K562 (cell line): Measurements from ENCODE around the gene RUNDC3A. TPM values are rescaled to one million over a fixed set of nuclear protein-coding genes. Genes with fewer than 3 reads are reported as not detected.
A peak's percentile ranks its signal among the peaks of the same experiment; 100 is the strongest.

ENCODE experiments used
- polyA plus RNA-seq, 8 experiments: library from polyadenylated mRNA; depleted of rRNA in 4 of 8; stranded (reverse) in 5 of 8; unstranded in 3 of 8; fragments of >200 nt; fragmentation: Nextera tagmentation in 2 of 8; fragmentation: Illumina TruSeq in 1 of 8; extraction: Ambion mirVana in 2 of 8; extraction: Trizol in 1 of 8; gene quantifications; 2 replicates each; pipeline versions ENCODE4 v1.2.1 to v1.2.3, GENCODE V29; 2011 to 2014; ENCODE audit warnings: inconsistent platforms in 1 of 8, missing spikeins in 1 of 8
- total RNA-seq, 7 experiments: library from RNA; depleted of rRNA in 6 of 7; stranded (reverse); fragments of >200 nt in 6 of 7; fragmentation: Illumina TruSeq in 2 of 7; extraction: Trizol in 2 of 7; gene quantifications; 2 replicates each; pipeline versions ENCODE4 v1.2.1 to v1.2.3, GENCODE V29; 2011 to 2021; ENCODE audit warnings: low replicate concordance in 1 of 7
- TF ChIP-seq, protein P1 (sequence below): fragments of 450-650 bp; IDR thresholded peaks from 2 replicates; pipeline ENCODE4 v1.6.1; 2016; ENCODE audit warnings: mild to moderate bottlenecking, moderate library complexity
- TF ChIP-seq, protein P2 (sequence below): fragments of 450-650 bp; formaldehyde crosslinking; IDR thresholded peaks from 2 replicates; pipeline ENCODE4 v1.4.0; 2020; ENCODE audit warnings: mild to moderate bottlenecking, moderate library complexity
- TF ChIP-seq, protein P3 (sequence below): fragments of 250-450 bp; sonication (Bioruptor Pico); IDR thresholded peaks from 2 replicates; pipeline ENCODE4 v1.8.0; 2021; ENCODE audit warnings: moderate library complexity, mild to moderate bottlenecking, inconsistent platforms

Gene RUNDC3A
- total and polyA plus RNA-seq, 9 of the 15 experiments (the other 6 are each of a cell fraction or from before 2014, with no cell fraction given): not detected

DNA sequence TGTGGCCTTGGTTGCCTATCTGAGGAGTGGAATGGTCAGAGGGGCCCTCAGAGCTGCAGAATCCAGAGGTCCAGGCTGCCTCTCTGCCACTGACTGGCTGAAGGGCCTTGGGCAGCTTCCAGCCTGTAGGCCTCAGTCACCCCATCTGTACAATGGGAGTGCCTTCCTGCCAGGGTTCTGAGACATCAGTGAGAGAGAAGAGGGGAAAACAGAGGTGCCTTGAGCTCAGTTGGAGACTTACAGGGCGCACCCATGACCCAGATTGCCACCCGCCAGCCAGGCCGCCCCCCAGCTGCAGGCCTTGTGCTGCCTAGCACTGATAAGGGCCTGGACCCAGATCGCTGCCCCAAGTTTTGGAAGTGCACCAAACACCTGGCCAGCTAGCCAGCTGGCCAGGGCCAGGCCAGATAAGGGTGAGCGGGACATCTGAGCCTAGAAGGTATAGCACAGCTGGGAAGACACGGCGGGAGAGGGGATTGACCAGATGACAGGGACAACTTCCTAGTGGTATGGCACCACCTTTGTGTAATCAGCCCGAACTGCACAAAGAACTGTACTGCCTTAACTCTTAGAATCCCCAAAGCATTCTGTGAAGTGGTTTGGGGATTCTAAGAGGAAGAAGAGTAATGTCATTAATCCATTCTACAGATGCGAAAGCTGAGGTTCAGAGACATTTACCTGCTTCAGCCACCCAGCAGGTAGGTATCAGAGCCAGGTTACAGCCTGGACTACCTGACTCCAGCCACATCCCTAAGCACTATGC is 41.8 kb upstream of the RUNDC3A start (continued):
- TF ChIP-seq, protein P1, sequence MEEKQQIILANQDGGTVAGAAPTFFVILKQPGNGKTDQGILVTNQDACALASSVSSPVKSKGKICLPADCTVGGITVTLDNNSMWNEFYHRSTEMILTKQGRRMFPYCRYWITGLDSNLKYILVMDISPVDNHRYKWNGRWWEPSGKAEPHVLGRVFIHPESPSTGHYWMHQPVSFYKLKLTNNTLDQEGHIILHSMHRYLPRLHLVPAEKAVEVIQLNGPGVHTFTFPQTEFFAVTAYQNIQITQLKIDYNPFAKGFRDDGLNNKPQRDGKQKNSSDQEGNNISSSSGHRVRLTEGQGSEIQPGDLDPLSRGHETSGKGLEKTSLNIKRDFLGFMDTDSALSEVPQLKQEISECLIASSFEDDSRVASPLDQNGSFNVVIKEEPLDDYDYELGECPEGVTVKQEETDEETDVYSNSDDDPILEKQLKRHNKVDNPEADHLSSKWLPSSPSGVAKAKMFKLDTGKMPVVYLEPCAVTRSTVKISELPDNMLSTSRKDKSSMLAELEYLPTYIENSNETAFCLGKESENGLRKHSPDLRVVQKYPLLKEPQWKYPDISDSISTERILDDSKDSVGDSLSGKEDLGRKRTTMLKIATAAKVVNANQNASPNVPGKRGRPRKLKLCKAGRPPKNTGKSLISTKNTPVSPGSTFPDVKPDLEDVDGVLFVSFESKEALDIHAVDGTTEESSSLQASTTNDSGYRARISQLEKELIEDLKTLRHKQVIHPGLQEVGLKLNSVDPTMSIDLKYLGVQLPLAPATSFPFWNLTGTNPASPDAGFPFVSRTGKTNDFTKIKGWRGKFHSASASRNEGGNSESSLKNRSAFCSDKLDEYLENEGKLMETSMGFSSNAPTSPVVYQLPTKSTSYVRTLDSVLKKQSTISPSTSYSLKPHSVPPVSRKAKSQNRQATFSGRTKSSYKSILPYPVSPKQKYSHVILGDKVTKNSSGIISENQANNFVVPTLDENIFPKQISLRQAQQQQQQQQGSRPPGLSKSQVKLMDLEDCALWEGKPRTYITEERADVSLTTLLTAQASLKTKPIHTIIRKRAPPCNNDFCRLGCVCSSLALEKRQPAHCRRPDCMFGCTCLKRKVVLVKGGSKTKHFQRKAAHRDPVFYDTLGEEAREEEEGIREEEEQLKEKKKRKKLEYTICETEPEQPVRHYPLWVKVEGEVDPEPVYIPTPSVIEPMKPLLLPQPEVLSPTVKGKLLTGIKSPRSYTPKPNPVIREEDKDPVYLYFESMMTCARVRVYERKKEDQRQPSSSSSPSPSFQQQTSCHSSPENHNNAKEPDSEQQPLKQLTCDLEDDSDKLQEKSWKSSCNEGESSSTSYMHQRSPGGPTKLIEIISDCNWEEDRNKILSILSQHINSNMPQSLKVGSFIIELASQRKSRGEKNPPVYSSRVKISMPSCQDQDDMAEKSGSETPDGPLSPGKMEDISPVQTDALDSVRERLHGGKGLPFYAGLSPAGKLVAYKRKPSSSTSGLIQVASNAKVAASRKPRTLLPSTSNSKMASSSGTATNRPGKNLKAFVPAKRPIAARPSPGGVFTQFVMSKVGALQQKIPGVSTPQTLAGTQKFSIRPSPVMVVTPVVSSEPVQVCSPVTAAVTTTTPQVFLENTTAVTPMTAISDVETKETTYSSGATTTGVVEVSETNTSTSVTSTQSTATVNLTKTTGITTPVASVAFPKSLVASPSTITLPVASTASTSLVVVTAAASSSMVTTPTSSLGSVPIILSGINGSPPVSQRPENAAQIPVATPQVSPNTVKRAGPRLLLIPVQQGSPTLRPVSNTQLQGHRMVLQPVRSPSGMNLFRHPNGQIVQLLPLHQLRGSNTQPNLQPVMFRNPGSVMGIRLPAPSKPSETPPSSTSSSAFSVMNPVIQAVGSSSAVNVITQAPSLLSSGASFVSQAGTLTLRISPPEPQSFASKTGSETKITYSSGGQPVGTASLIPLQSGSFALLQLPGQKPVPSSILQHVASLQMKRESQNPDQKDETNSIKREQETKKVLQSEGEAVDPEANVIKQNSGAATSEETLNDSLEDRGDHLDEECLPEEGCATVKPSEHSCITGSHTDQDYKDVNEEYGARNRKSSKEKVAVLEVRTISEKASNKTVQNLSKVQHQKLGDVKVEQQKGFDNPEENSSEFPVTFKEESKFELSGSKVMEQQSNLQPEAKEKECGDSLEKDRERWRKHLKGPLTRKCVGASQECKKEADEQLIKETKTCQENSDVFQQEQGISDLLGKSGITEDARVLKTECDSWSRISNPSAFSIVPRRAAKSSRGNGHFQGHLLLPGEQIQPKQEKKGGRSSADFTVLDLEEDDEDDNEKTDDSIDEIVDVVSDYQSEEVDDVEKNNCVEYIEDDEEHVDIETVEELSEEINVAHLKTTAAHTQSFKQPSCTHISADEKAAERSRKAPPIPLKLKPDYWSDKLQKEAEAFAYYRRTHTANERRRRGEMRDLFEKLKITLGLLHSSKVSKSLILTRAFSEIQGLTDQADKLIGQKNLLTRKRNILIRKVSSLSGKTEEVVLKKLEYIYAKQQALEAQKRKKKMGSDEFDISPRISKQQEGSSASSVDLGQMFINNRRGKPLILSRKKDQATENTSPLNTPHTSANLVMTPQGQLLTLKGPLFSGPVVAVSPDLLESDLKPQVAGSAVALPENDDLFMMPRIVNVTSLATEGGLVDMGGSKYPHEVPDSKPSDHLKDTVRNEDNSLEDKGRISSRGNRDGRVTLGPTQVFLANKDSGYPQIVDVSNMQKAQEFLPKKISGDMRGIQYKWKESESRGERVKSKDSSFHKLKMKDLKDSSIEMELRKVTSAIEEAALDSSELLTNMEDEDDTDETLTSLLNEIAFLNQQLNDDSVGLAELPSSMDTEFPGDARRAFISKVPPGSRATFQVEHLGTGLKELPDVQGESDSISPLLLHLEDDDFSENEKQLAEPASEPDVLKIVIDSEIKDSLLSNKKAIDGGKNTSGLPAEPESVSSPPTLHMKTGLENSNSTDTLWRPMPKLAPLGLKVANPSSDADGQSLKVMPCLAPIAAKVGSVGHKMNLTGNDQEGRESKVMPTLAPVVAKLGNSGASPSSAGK: no peak
- TF ChIP-seq, protein P2, sequence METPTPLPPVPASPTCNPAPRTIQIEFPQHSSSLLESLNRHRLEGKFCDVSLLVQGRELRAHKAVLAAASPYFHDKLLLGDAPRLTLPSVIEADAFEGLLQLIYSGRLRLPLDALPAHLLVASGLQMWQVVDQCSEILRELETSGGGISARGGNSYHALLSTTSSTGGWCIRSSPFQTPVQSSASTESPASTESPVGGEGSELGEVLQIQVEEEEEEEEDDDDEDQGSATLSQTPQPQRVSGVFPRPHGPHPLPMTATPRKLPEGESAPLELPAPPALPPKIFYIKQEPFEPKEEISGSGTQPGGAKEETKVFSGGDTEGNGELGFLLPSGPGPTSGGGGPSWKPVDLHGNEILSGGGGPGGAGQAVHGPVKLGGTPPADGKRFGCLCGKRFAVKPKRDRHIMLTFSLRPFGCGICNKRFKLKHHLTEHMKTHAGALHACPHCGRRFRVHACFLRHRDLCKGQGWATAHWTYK (CRISPR knock-in tag): no peak
- TF ChIP-seq, protein P3, sequence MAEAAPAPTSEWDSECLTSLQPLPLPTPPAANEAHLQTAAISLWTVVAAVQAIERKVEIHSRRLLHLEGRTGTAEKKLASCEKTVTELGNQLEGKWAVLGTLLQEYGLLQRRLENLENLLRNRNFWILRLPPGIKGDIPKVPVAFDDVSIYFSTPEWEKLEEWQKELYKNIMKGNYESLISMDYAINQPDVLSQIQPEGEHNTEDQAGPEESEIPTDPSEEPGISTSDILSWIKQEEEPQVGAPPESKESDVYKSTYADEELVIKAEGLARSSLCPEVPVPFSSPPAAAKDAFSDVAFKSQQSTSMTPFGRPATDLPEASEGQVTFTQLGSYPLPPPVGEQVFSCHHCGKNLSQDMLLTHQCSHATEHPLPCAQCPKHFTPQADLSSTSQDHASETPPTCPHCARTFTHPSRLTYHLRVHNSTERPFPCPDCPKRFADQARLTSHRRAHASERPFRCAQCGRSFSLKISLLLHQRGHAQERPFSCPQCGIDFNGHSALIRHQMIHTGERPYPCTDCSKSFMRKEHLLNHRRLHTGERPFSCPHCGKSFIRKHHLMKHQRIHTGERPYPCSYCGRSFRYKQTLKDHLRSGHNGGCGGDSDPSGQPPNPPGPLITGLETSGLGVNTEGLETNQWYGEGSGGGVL (CRISPR knock-in tag): peak; percentile 12; the same call in 1 of the 2 replicates
